K562 (cell line): ENCODE results near the gene ZNF487. TPM values are rescaled to one million over a fixed set of nuclear protein-coding genes. Genes with fewer than 3 reads are reported as not detected.

Source experiments
- FOXA3 ChIP-seq, 2 experiments: fragments of 450-650 bp in 1 of 2; sonication (generic) in 1 of 2; formaldehyde crosslinking; IDR thresholded peaks in 1 of 2; conservative IDR thresholded peaks in 1 of 2; 2 replicates each; pipeline versions ENCODE4 v1.4.0 to v1.8.0; 2020 to 2022; ENCODE audit warnings: mild to moderate bottlenecking in 2 of 2, missing genetic modification reagents in 1 of 2
- HDAC8 ChIP-seq: fragments of 450-650 bp; IDR thresholded peaks from 2 replicates; pipeline ENCODE4 v1.6.1; 2016; ENCODE audit warnings: mild to moderate bottlenecking, missing genetic modification characterization, moderate library complexity, missing compliant biosample characterization
- ID3 ChIP-seq, 2 experiments: fragments of 250-450 bp in 1 of 2; fragments of 450-650 bp in 1 of 2; sonication (Bioruptor Pico) in 1 of 2; IDR thresholded peaks; 2 replicates each; pipeline versions ENCODE4 v1.6.1 to v1.8.0; 2016 to 2021; ENCODE audit warnings: mild to moderate bottlenecking in 2 of 2, moderate library complexity in 2 of 2, missing compliant biosample characterization in 1 of 2, missing genetic modification characterization in 1 of 2
- JUN ChIP-seq, 2 experiments: sonication (generic) in 1 of 2; formaldehyde crosslinking in 1 of 2; IDR thresholded peaks; 2 replicates each; pipeline versions ENCODE4 v1.6.1 to v1.8.0; 2012 to 2022; ENCODE audit warnings: borderline replicate concordance in 2 of 2, mild to moderate bottlenecking in 2 of 2, improper control_type of control experiment in 1 of 2, low read depth in 1 of 2, low read length in 1 of 2, missing genetic modification reagents in 1 of 2
- ZMIZ1 ChIP-seq, 2 experiments: fragments of 150-350 bp in 1 of 2; IDR thresholded peaks; 2 replicates each; pipeline ENCODE4 v1.6.1; 2012 to 2016; ENCODE audit warnings: low read depth in 2 of 2, low read length in 2 of 2, mild to moderate bottlenecking in 1 of 2, moderate library complexity in 1 of 2
- polyA plus RNA-seq, 8 experiments: library from polyadenylated mRNA; depleted of rRNA in 4 of 8; stranded (reverse) in 5 of 8; unstranded in 3 of 8; fragments of >200 nt; fragmentation: Nextera tagmentation in 2 of 8; fragmentation: Illumina TruSeq in 1 of 8; extraction: Ambion mirVana in 2 of 8; extraction: Trizol in 1 of 8; gene quantifications; 2 replicates each; pipeline versions ENCODE4 v1.2.1 to v1.2.3, GENCODE V29; 2011 to 2014; ENCODE audit warnings: inconsistent platforms in 1 of 8, missing spikeins in 1 of 8
- total RNA-seq, 7 experiments: library from RNA; depleted of rRNA in 6 of 7; stranded (reverse); fragments of >200 nt in 6 of 7; fragmentation: Illumina TruSeq in 2 of 7; extraction: Trizol in 2 of 7; gene quantifications; 2 replicates each; pipeline versions ENCODE4 v1.2.1 to v1.2.3, GENCODE V29; 2011 to 2021; ENCODE audit warnings: low replicate concordance in 1 of 7
- TF ChIP-seq, protein P1 (sequence below): fragments of 450-650 bp; IDR thresholded peaks from 2 replicates; pipeline ENCODE4 v1.6.1; 2017; ENCODE audit warnings: antibody characterized with exemption
- TF ChIP-seq, protein P2 (sequence below): fragments of 250-450 bp; sonication (Bioruptor Pico); IDR thresholded peaks from 2 replicates; pipeline ENCODE4 v1.5.0; 2021; ENCODE audit warnings: mild to moderate bottlenecking, moderate library complexity
- TF ChIP-seq, protein P3 (sequence below), 2 experiments: fragments of 450-650 bp; conservative IDR thresholded peaks; 2 replicates each; pipeline ENCODE4 v1.6.1; 2017; ENCODE audit warnings: mild to moderate bottlenecking in 2 of 2, moderate library complexity in 2 of 2

The ZNF487 gene
- total and polyA plus RNA-seq, 9 of the 15 experiments (the other 6 are each of a cell fraction or from before 2014, with no cell fraction given) = 1.9 to 6.5 (median 4.2) TPM

- 0 out of 4 replicates have a peak, but pooled peaks of 1 of the 2 experiments have one; percentile 65 for TF ChIP-seq FOXA3 (CRISPR knock-in tag; conservative IDR thresholded peaks at IDR 0.05 in 1 of 2, IDR thresholded peaks at IDR 0.05 in 1 of 2)
- TF ChIP-seq, protein P1, sequence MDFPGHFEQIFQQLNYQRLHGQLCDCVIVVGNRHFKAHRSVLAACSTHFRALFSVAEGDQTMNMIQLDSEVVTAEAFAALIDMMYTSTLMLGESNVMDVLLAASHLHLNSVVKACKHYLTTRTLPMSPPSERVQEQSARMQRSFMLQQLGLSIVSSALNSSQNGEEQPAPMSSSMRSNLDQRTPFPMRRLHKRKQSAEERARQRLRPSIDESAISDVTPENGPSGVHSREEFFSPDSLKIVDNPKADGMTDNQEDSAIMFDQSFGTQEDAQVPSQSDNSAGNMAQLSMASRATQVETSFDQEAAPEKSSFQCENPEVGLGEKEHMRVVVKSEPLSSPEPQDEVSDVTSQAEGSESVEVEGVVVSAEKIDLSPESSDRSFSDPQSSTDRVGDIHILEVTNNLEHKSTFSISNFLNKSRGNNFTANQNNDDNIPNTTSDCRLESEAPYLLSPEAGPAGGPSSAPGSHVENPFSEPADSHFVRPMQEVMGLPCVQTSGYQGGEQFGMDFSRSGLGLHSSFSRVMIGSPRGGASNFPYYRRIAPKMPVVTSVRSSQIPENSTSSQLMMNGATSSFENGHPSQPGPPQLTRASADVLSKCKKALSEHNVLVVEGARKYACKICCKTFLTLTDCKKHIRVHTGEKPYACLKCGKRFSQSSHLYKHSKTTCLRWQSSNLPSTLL = no peak
- TF ChIP-seq, protein P2, sequence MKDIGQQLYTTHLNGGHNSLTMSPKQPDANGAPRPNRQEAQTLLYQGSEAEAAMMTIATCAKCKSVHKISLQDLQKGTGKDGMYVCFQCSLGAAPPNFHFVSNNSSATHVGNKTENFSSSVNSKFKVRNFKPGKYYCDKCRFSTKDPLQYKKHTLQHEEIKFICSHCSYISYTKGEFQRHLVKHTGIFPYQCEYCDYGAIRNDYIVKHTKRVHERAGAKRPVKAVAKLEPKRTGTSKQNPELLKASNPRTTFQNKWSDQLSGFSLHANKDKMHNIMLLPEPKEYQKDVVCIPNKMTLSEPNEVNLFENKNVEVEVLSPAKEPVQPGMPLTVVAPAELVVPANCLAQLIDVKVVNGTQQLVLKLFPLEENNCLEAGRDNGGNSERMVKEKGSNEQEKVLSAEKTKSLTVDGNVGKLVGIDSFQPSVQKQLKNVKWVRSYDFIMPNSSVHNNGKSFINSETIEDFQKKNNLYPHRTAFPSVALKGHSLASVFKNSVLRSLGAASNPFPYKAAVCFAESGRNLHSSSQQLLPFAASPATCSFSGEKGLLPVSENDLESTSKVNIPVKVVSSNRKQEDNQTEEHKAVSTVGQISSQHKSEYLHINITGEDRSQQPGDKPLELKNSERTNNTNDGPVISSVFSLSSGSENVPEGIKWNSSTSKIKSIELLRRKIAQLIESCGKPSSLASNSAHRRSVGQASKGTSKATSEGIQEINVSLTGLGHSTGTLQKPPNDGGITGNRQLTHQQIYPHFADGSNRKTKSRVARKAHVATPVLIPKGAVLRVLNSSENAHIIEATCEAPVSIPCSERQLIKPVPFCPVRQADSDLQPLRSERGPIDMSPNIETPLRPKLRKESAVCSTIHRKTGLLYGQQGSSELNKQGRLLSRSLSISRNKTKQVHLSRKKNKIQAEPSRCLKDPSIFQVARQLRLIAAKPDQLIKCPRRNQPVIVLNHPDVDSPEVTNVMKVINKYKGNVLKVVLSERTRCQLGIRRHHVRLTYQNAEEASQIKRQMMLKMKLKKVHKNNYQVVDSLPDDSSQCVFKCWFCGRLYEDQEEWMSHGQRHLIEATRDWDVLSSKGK (CRISPR knock-in tag) = no peak
- TF ChIP-seq ZMIZ1 (IDR thresholded peaks at IDR 0.05; ENCODE audit: low read depth in 2 of 2, low read length in 2 of 2) = no peak
- TF ChIP-seq HDAC8 = no peak; the same call in 1 of the 2 replicates
- no peak; the same call in 1 of the 2 replicates for TF ChIP-seq JUN (IDR thresholded peaks at IDR 0.05; ENCODE audit: borderline replicate concordance, low read depth, low read length)
- TF ChIP-seq JUN (CRISPR knock-in tag; IDR thresholded peaks at IDR 0.05; ENCODE audit: borderline replicate concordance) = no peak
- TF ChIP-seq, protein P3, sequence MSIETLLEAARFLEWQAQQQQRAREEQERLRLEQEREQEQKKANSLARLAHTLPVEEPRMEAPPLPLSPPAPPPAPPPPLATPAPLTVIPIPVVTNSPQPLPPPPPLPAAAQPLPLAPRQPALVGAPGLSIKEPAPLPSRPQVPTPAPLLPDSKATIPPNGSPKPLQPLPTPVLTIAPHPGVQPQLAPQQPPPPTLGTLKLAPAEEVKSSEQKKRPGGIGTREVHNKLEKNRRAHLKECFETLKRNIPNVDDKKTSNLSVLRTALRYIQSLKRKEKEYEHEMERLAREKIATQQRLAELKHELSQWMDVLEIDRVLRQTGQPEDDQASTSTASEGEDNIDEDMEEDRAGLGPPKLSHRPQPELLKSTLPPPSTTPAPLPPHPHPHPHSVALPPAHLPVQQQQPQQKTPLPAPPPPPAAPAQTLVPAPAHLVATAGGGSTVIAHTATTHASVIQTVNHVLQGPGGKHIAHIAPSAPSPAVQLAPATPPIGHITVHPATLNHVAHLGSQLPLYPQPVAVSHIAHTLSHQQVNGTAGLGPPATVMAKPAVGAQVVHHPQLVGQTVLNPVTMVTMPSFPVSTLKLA (conservative IDR thresholded peaks at IDR 0.05) = peak; percentile 74 to 82
- no peak for TF ChIP-seq ID3 (CRISPR knock-in tag; IDR thresholded peaks at IDR 0.05)
- TF ChIP-seq ID3 (tag; IDR thresholded peaks at IDR 0.05) = peak; percentile 62
Measured at GRCh38 chr10:43420369-43421200, 16.3 kb upstream of the ZNF487 start (continued).
